GM19043 (cell line): Measurements from ENCODE around the gene IL17D.
A peak's percentile ranks its signal among the peaks of the same experiment; 100 is the strongest.

Experiments
- ATAC-seq: cut with Tn5 transposase; IDR thresholded peaks from one replicate; pipeline ENCODE4 v1.9.1; 2021; ENCODE audit warnings: low read depth; ENCODE audit not compliant: unreplicated experiment

The IL17D gene

GRCh38 chr13:20686863-20687579 lies 16.5 kb upstream of the IL17D start:
- no peak for ATAC-seq

GRCh38 chr13:20689291-20689690 lies 14.2 kb upstream of the IL17D start:
- ATAC-seq: no peak

GRCh38 chr13:20691616-20692015 lies 11.9 kb upstream of the IL17D start:
- ATAC-seq: no peak

GRCh38 chr13:20696073-20696472 lies 7.4 kb upstream of the IL17D start:
- no peak for ATAC-seq

- ATAC-seq: no peak
Observed at GRCh38 chr13:20699715-20700114, 3.8 kb upstream of the IL17D start.

GRCh38 chr13:20700288-20700687 lies 3.2 kb upstream of the IL17D start:
- no peak for ATAC-seq

- no peak for ATAC-seq
Observed at GRCh38 chr13:20701461-20701860, 2.0 kb upstream of the IL17D start.

- no peak for ATAC-seq
Observed at GRCh38 chr13:20702530-20702914, 977 bp upstream of the IL17D start.

- peak; percentile 84 for ATAC-seq
Observed at GRCh38 chr13:20703780-20704458, 420 bp downstream of the IL17D start.

GRCh38 chr13:20704459-20705069 lies 1.1 kb downstream of the IL17D start:
- ATAC-seq: no peak

GRCh38 chr13:20706661-20707060 lies 3.2 kb downstream of the IL17D start:
- ATAC-seq: no peak

GRCh38 chr13:20708216-20708615 lies 4.7 kb downstream of the IL17D start:
- no peak for ATAC-seq

GRCh38 chr13:20709369-20709768 lies 5.9 kb downstream of the IL17D start:
- no peak for ATAC-seq

- ATAC-seq: no peak
Observed at GRCh38 chr13:20709782-20710181, 6.3 kb downstream of the IL17D start.

GRCh38 chr13:20711301-20712044 lies 8.0 kb downstream of the IL17D start:
- no peak for ATAC-seq

- no peak for ATAC-seq
Observed at GRCh38 chr13:20713014-20713376, 9.5 kb downstream of the IL17D start.

- no peak for ATAC-seq
Observed at GRCh38 chr13:20713751-20714150, 10.3 kb downstream of the IL17D start.

- no peak for ATAC-seq
Observed at GRCh38 chr13:20714161-20714560, 10.7 kb downstream of the IL17D start.

GRCh38 chr13:20714563-20715329 lies 11.2 kb downstream of the IL17D start:
- no peak for ATAC-seq

GRCh38 chr13:20715330-20715712 lies 11.8 kb downstream of the IL17D start:
- no peak for ATAC-seq

GRCh38 chr13:20716951-20717350 lies 13.5 kb downstream of the IL17D start:
- ATAC-seq: no peak
